ENCODE data around the gene FTO. TPM values are rescaled to one million over a fixed set of nuclear protein-coding genes. Genes with fewer than 3 reads are reported as not detected.

The FTO gene
- total RNA-seq, 1 donor = 135 TPM

DNA sequence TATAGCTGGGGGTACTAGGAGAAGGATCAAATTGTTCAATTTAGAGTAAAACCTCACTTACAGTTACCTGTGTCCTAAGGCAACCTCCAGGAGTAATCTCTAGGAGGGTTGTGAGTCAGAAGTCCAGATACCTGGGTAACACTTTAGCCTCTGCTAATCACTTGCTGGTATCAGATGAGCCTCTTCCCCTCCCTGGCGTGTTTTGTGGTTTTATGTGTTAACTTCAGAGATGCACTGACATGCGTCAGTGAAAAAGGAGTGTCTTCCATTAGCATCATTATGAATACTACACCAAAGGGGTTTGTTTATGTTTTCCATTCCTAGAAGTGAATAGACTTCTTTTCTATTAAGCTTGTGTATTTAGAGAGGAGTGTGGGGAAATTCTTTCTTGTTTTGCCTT lies 208.2 kb downstream of the FTO start:
- DNase-seq (ENCODE audit: low read depth) = no peak
- no peak overlapping the region for H3K4me3 ChIP-seq (ENCODE audit: low read depth, low read length)
- TF ChIP-seq, protein P1, sequence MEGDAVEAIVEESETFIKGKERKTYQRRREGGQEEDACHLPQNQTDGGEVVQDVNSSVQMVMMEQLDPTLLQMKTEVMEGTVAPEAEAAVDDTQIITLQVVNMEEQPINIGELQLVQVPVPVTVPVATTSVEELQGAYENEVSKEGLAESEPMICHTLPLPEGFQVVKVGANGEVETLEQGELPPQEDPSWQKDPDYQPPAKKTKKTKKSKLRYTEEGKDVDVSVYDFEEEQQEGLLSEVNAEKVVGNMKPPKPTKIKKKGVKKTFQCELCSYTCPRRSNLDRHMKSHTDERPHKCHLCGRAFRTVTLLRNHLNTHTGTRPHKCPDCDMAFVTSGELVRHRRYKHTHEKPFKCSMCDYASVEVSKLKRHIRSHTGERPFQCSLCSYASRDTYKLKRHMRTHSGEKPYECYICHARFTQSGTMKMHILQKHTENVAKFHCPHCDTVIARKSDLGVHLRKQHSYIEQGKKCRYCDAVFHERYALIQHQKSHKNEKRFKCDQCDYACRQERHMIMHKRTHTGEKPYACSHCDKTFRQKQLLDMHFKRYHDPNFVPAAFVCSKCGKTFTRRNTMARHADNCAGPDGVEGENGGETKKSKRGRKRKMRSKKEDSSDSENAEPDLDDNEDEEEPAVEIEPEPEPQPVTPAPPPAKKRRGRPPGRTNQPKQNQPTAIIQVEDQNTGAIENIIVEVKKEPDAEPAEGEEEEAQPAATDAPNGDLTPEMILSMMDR (IDR thresholded peaks at IDR 0.05; ENCODE audit: insufficient read depth, low read length) = no peak

DNA sequence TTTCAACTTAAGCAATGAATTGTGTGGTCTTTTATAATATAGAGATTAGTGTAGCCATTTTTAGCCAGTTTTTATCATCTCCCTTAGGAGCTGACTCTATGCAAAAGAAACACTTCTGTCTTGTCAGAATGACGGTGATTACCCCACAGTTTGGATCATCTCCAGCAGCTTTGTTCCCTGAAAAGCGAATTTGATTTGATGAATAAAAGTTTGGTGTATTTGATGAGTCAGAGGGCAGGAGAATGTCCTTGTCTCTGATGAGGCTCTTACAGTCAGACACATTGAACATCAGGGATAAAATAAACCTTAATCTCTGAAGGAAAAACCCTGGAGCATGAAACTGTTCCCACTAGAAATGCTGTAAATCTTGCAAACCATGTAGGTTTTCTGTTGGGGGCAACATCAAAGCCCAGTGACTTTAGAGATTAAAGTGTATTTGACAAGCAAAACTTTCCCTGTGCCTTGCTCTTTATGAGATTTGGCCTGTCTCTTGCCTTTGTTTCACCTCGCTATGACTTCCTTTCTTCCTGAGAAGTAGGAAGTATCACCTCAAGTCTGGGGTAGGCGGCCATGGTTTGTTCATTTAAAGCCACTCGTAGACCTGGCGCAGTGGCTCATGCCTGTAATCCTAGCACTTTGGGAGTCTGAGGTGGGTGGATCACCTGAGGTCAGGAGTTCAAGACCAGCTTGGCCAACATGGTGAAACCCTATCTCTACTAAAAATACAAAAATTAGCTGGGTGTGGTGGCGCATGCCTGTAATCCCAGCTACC lies 209.3 kb downstream of the FTO start:
- TF ChIP-seq, protein P1 (IDR thresholded peaks at IDR 0.05; ENCODE audit: insufficient read depth, low read length) = no peak
- DNase-seq (ENCODE audit: low read depth) = peak; percentile 97
- no peak overlapping the region for H3K4me3 ChIP-seq (ENCODE audit: low read depth, low read length)

DNA sequence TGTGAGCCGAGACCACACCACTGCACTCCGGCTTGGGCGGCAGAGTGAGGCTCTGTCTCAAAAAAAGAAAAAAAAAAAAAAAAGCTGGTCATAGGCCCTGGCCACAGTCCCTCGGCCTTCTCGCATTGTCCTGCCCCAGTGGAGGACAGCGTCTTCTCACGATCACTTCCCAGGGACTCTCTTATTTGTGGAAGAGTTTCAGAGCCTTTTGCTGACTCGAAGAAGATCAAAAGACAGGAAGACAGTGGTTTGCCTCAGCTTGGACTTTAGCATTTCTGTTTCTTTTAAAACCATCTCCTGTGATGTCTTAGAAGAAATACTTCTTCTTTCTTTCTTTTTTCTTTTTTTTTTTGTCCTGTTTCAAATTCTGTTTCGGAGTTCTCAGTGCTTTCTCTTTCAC lies 210.0 kb downstream of the FTO start:
- no peak for DNase-seq (ENCODE audit: low read depth)
- H3K4me3 ChIP-seq (ENCODE audit: low read depth, low read length) = no peak overlapping the region
- TF ChIP-seq, protein P1 (IDR thresholded peaks at IDR 0.05; ENCODE audit: insufficient read depth, low read length) = no peak

DNA sequence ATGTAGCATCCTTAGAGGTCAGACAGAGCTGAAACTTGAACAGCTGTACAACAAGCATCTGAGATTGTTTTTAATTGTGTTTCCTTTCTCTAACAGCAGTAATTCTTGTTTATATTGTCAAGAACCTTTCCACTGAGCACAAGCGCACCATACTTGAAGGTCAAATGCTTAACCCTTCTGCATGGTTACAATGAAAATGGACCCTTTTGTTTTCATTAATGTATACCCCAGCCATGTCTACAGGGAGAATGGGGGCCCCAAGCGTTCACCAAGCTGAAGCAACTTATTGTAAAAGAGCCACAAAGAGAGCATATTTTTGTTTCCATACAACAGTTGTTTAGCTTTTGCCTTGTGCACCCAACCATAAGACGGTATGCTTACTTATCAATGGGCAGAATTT lies 210.8 kb downstream of the FTO start:
- no peak for DNase-seq (ENCODE audit: low read depth)
- TF ChIP-seq, protein P1 (IDR thresholded peaks at IDR 0.05; ENCODE audit: insufficient read depth, low read length) = no peak
- H3K4me3 ChIP-seq (ENCODE audit: low read depth, low read length) = no peak overlapping the region

DNA sequence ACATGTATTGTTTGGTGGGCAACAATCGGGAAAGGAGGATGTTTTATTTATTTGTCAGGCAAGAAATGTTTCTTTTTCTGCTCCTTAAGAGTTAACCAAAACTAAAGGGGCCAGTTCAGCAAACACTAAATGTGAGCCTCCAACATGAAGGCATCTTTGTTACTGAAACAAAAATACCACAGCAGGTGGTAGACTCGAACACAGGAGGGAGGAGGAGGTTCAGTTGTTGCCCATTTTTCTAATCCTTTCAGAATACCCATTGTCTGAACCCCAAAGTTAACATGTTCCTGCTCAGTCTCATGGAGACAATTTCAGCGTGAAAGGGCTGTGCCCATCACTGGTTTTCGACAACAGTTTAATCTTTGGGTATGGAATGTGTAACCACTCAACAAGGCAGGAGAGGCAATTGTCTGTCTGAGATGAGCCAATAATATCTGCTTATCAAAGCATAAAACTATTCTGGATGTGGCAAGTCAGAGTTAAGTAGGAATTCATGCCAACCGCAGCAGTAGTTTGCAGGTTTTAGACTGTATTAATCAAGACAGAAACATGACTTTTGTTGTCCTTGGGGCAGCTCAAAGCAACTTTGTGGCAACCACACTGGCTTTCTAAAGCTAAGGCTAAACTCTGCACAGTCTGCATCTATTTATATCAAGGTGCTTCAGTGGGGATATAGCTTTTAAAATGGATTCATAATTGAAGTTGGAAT lies 211.7 kb downstream of the FTO start:
- H3K4me3 ChIP-seq (ENCODE audit: low read depth, low read length) = no peak overlapping the region
- TF ChIP-seq, protein P1 (IDR thresholded peaks at IDR 0.05; ENCODE audit: insufficient read depth, low read length) = no peak
- DNase-seq (ENCODE audit: low read depth) = no peak

DNA sequence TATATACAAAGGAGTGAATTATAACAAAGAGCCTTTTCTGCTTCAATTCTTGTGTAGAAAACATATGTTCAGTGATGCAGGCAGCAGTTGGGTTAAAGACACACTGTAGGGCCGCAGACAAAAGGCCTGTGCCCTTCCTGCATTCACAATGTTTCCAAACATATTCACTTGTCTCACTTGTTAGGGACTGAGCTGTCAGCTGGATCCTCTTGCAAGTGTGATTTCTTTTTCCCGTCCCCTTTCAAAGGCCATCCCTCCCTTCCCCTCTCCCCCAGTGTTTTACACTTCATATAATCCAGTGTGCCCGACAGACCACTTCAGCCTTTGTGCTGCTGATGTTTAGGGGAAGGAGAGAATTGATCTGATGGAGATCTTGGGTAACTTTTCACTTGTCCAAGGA lies 217.0 kb downstream of the FTO start:
- no peak for DNase-seq (ENCODE audit: low read depth)
- TF ChIP-seq, protein P1 (IDR thresholded peaks at IDR 0.05; ENCODE audit: insufficient read depth, low read length) = no peak
- no peak overlapping the region for H3K4me3 ChIP-seq (ENCODE audit: low read depth, low read length)

Data from fibroblast of the aortic adventitia (primary cell).